ENCODE data around the gene MADCAM1. TPM values are rescaled to one million over a fixed set of nuclear protein-coding genes. Genes with fewer than 3 reads are reported as not detected.

The MADCAM1 gene
- total and polyA plus RNA-seq, 2 of the 8 experiments (the other 6 are each of a cell fraction or from before 2014, with no cell fraction given) = 2.3 to 3.0 TPM

- POLR2A ChIA-PET (ENCODE audit: partially characterized antibody) = interaction anchor here (0.9 to 2.1 kb wide), 4 partner anchors 8 to 140 kb away, joined by 3 to 6 read pairs (median 5); partner anchors contain the start of gene MIER2
- 0 out of 2 replicates have a peak overlapping the region, but pooled peaks have one; percentile 66 for H2BK15ac ChIP-seq (ENCODE audit: low read length)
- H3K36me3 ChIP-seq (ENCODE audit: control insufficient read depth in 2 of 4, insufficient read depth in 4 of 4, low read length in 3 of 4) = no peaks in the 10 kb centered on the region
- WGBS, 2 experiments (ENCODE audit: extremely low coverage in 1 of 2, insufficient coverage in 1 of 2, insufficient read length in 1 of 2, insufficient replicate concordance in 2 of 2, low coverage in 1 of 2, low lambda C conversion rate in 2 of 2, missing lambda C conversion rate in 1 of 2) = 86% methylated on average over 20 of the region's 22 CpGs; no CpG with 5 or more reads in 1 of the 2 experiments
- 0 out of 4 replicates have a peak overlapping the region, but pooled peaks of 1 of the 2 experiments have one; percentile 12 for H3K4me2 ChIP-seq (ENCODE audit: insufficient read depth in 1 of 2, low read depth in 2 of 2, low read length in 2 of 2)
- H3K79me1 ChIP-seq (ENCODE audit: low read depth, low read length) = no peaks in the 10 kb centered on the region; the same call in 1 of the 2 replicates
- H4K91ac ChIP-seq (replicated peaks; ENCODE audit: insufficient read length, low read length) = peak overlapping the region; percentile 90
- peaks cover 0 to 9% of the 10 kb centered on the region in 2 experiments; a peak in 2 of 4 replicates for H3K9me3 ChIP-seq (ENCODE audit: insufficient read depth in 2 of 2, low read depth in 1 of 2, low read length in 1 of 2)
- peak overlapping the region; percentile 90; the same call in 1 of the 2 replicates for H2AK5ac ChIP-seq (ENCODE audit: low read depth, low read length)
- no peaks in the 10 kb centered on the region for H3K79me2 ChIP-seq (ENCODE audit: control insufficient read depth in 1 of 2, insufficient read depth in 2 of 2, low read length in 2 of 2)
- DNase-seq (ENCODE audit: low read depth in 1 of 2, low spot score in 2 of 2) (no peak), FAIRE-seq (no peak)
- no peak overlapping the region for H2BK20ac ChIP-seq (ENCODE audit: low read length)
- H2AFZ ChIP-seq (ENCODE audit: low read length) = no peak overlapping the region
- H3K27me3 ChIP-seq (replicated peaks in 1 of 4; ENCODE audit: control insufficient read depth in 3 of 4, extremely low read depth in 1 of 4, insufficient read depth in 3 of 4, low read length in 3 of 4) = no peaks in the 10 kb centered on the region; a peak in 1 of 7 replicates
- H3K14ac ChIP-seq (ENCODE audit: insufficient read length) = no peak overlapping the region
- peak overlapping the region; percentile 92; the same call in 1 of the 2 replicates for H2BK12ac ChIP-seq (ENCODE audit: low read depth, low read length)
- H3K18ac ChIP-seq (ENCODE audit: extremely low read depth, low read length) = no peak overlapping the region
- peaks cover 0 to 13% (median 10%) of the 10 kb centered on the region in 4 experiments; a peak in 6 of 7 replicates for H3K4me1 ChIP-seq (replicated peaks in 1 of 4; ENCODE audit: control insufficient read depth in 3 of 4, insufficient read depth in 4 of 4, low read length in 3 of 4)
- H4K20me1 ChIP-seq (replicated peaks in 1 of 2; ENCODE audit: control insufficient read depth in 1 of 2, insufficient read depth in 2 of 2, low read length in 2 of 2) = peaks cover 0 to 2% of the 10 kb centered on the region in 2 experiments
- no peak overlapping the region for H3K27ac ChIP-seq (ENCODE audit: low read depth, low read length)
- peaks cover 13% of the 10 kb centered on the region; the same call in 1 of the 2 replicates for H3K23me2 ChIP-seq (ENCODE audit: low read depth, low read length)
- no peak overlapping the region for H2BK120ac ChIP-seq (replicated peaks; ENCODE audit: low read depth, low read length)
- no peak overlapping the region for H3K23ac ChIP-seq (ENCODE audit: insufficient read length)
- no peak overlapping the region for H3K4me3 ChIP-seq (ENCODE audit: extremely low read depth in 1 of 4, insufficient read depth in 2 of 4, low read depth in 3 of 4, low read length in 4 of 4)
- H3K56ac ChIP-seq (replicated peaks; ENCODE audit: insufficient read length, low read depth, low read length) = no peak overlapping the region
- no peak overlapping the region for H4K8ac ChIP-seq (ENCODE audit: extremely low read depth, insufficient read depth, low read length)
- no peak overlapping the region for H4K5ac ChIP-seq (ENCODE audit: insufficient read length, low read depth, low read length)
- CTCF ChIA-PET (ENCODE audit: partially characterized antibody) = interaction anchor here (0.8 to 5.8 kb wide), 8 partner anchors 9 to 101 kb away, joined by 3 to 23 read pairs (median 6); no protein-coding TSS in a partner anchor
- no peak overlapping the region for H3K4ac ChIP-seq (replicated peaks; ENCODE audit: insufficient read length, low read depth, low read length)
- 0 out of 2 replicates have a peak overlapping the region, but pooled peaks have one; percentile 18 for H2BK5ac ChIP-seq (ENCODE audit: low read depth, low read length)
- no peak overlapping the region for H3K9ac ChIP-seq (replicated peaks in 1 of 4; ENCODE audit: extremely low read depth in 1 of 4, low read depth in 3 of 4, low read length in 3 of 4)
- TF ChIP-seq SP1 (IDR thresholded peaks at IDR 0.05; ENCODE audit: low read depth, low read length) = no peak
- TF ChIP-seq HDAC2 (IDR thresholded peaks at IDR 0.05; ENCODE audit: borderline replicate concordance in 1 of 2, low read depth in 2 of 2, low read length in 2 of 2) = no peak
- TF ChIP-seq SRF (IDR thresholded peaks at IDR 0.05; ENCODE audit: low read depth, low read length) = no peak
- no peak for TF ChIP-seq POLR2A (IDR thresholded peaks at IDR 0.05; ENCODE audit: control extremely low read depth in 1 of 2, low read depth in 2 of 2, low read length in 2 of 2)
- TF ChIP-seq SIX5 (IDR thresholded peaks at IDR 0.05; ENCODE audit: low read depth, low read length) = no peak
- TF ChIP-seq CREB1 (IDR thresholded peaks at IDR 0.05) = no peak
- no peak for TF ChIP-seq POLR2AphosphoS5 (IDR thresholded peaks at IDR 0.05; ENCODE audit: low read depth, low read length)
- TF ChIP-seq SIRT6 (IDR thresholded peaks at IDR 0.05; ENCODE audit: low read length) = no peak
- TF ChIP-seq TAF7 (optimal IDR thresholded peaks at IDR 0.05; ENCODE audit: borderline replicate concordance, low read depth, low read length) = no peak
- no peak for TF ChIP-seq KDM1A (IDR thresholded peaks at IDR 0.05; ENCODE audit: borderline replicate concordance, low read length)
- no peak for TF ChIP-seq EGR1 (IDR thresholded peaks at IDR 0.05; ENCODE audit: borderline replicate concordance, low read depth, low read length)
- no peak for TF ChIP-seq RAD21 (IDR thresholded peaks at IDR 0.05 in 1 of 2, conservative IDR thresholded peaks at IDR 0.05 in 1 of 2; ENCODE audit: low read depth in 2 of 2, low read length in 2 of 2)
- TF ChIP-seq CBX5 (IDR thresholded peaks at IDR 0.05; ENCODE audit: low read depth, low read length) = no peak
Measured at GRCh38 chr19:485077-485476, 11.2 kb upstream of the MADCAM1 start.
